H1 (cell line): ENCODE results near the gene GPNMB. TPM values are rescaled to one million over a fixed set of nuclear protein-coding genes. Genes with fewer than 3 reads are reported as not detected.

Source experiments
- CTCF ChIA-PET: fragments of 300-600 bp; sonication (Branson Sonifier 250); formaldehyde crosslinking; loops from one replicate; lab custom pipeline; 2021; ENCODE audit not compliant: partially characterized antibody; lab: Charles Lee
- POLR2A ChIA-PET: fragments of 300-600 bp; sonication (Branson Sonifier 250); formaldehyde crosslinking; loops from one replicate; lab custom pipeline; 2021; ENCODE audit warnings: inconsistent platforms; ENCODE audit not compliant: partially characterized antibody; lab: Charles Lee
- DNase-seq, 2 experiments: peaks; one replicate each; pipeline versions ENCODE4 v3.0.0 to v3.0.0-alpha.2; 2010 to 2022; ENCODE audit warnings: low spot score in 2 of 2, low read depth in 1 of 2, mixed read lengths in 1 of 2
- FAIRE-seq: peaks from 2 replicates; lab custom pipeline; 2011; peaks lifted over from hg19 to GRCh38; lab: Jason Lieb, UNC
- H2AFZ ChIP-seq: 2 replicates; pipeline ENCODE4 v1.8.1; 2012; ENCODE audit warnings: low read length, inconsistent platforms
- H2AK5ac ChIP-seq: 2 replicates; pipeline ENCODE4 v1.6.1; 2013; ENCODE audit warnings: low read depth, low read length
- H2BK120ac ChIP-seq: replicated peaks from 2 replicates; pipeline ENCODE3; 2013; ENCODE audit warnings: low read depth, low read length, inconsistent platforms
- H2BK12ac ChIP-seq: 2 replicates; pipeline ENCODE4 v1.6.1; 2013; ENCODE audit warnings: low read depth, low read length
- H2BK15ac ChIP-seq: 2 replicates; pipeline ENCODE4 v1.6.1; 2013; ENCODE audit warnings: low read length
- H2BK20ac ChIP-seq: 2 replicates; pipeline ENCODE4 v1.6.1; 2013; ENCODE audit warnings: low read length
- H2BK5ac ChIP-seq: 2 replicates; pipeline ENCODE4 v1.6.1; 2013; ENCODE audit warnings: low read depth, low read length
- H3K14ac ChIP-seq: 2 replicates; pipeline ENCODE4 v1.6.1; 2013; ENCODE audit warnings: inconsistent platforms; ENCODE audit not compliant: insufficient read length
- H3K18ac ChIP-seq: 2 replicates; pipeline ENCODE4 v1.6.1; 2013; ENCODE audit warnings: low read length; ENCODE audit errors: extremely low read depth
- H3K23ac ChIP-seq: 2 replicates; pipeline ENCODE4 v1.6.1; 2013; ENCODE audit warnings: inconsistent platforms; ENCODE audit not compliant: insufficient read length
- H3K23me2 ChIP-seq: 2 replicates; pipeline ENCODE4 v1.6.1; 2013; ENCODE audit warnings: low read depth, low read length
- H3K27ac ChIP-seq: 2 replicates; pipeline ENCODE4 v1.6.1; 2011; ENCODE audit warnings: low read depth, low read length, inconsistent platforms
- H3K27me3 ChIP-seq, 4 experiments: replicated peaks in 1 of 4; 1 replicate in 1 of 4; 2 replicates in 3 of 4; pipeline versions ENCODE4 v1.6.1 to v1.8.1; 2011 to 2013; ENCODE audit warnings: low read length in 3 of 4, mild to moderate bottlenecking in 3 of 4, inconsistent platforms in 2 of 4, mixed read lengths in 2 of 4, moderate library complexity in 1 of 4; ENCODE audit not compliant: control insufficient read depth in 3 of 4, insufficient read depth in 3 of 4; ENCODE audit errors: extremely low read depth in 1 of 4
- H3K36me3 ChIP-seq, 4 experiments: 2 replicates each; pipeline versions ENCODE4 v1.6.1 to v1.8.1; 2011 to 2013; ENCODE audit warnings: mild to moderate bottlenecking in 4 of 4, low read length in 3 of 4, moderate library complexity in 2 of 4, control low read depth in 1 of 4, inconsistent platforms in 1 of 4; ENCODE audit not compliant: insufficient read depth in 4 of 4, control insufficient read depth in 2 of 4
- H3K4ac ChIP-seq: replicated peaks from 2 replicates; pipeline ENCODE3; 2013; ENCODE audit warnings: low read length, low read depth, mixed read lengths, inconsistent platforms; ENCODE audit not compliant: insufficient read length
- H3K4me1 ChIP-seq, 4 experiments: replicated peaks in 1 of 4; 1 replicate in 1 of 4; 2 replicates in 3 of 4; pipeline versions ENCODE4 v1.6.1 to v1.8.1; 2011 to 2013; ENCODE audit warnings: low read length in 3 of 4, inconsistent platforms in 2 of 4, mixed read lengths in 1 of 4; ENCODE audit not compliant: insufficient read depth in 4 of 4, control insufficient read depth in 3 of 4
- H3K4me2 ChIP-seq, 2 experiments: 2 replicates each; pipeline versions ENCODE4 v1.6.1 to v1.8.1; 2011 to 2013; ENCODE audit warnings: low read depth in 2 of 2, low read length in 2 of 2, control low read depth in 1 of 2, inconsistent platforms in 1 of 2, mild to moderate bottlenecking in 1 of 2; ENCODE audit not compliant: insufficient read depth in 1 of 2
- H3K4me3 ChIP-seq, 4 experiments: fragments of 200-600, 300-600 bp in 1 of 4; sonication (generic), shearing (Covaris generic), sonication (Bioruptor Twin) in 1 of 4; 2 replicates each; pipeline versions ENCODE4 v1.5.1 to v1.8.1; 2011 to 2016; ENCODE audit warnings: low read length in 4 of 4, low read depth in 3 of 4, control low read depth in 2 of 4, inconsistent platforms in 2 of 4, mild to moderate bottlenecking in 2 of 4, mixed read lengths in 1 of 4, moderate library complexity in 1 of 4; ENCODE audit not compliant: insufficient read depth in 2 of 4; ENCODE audit errors: extremely low read depth in 1 of 4
- H3K56ac ChIP-seq: replicated peaks from 2 replicates; pipeline ENCODE3; 2013; ENCODE audit warnings: low read depth, mild to moderate bottlenecking, mixed read lengths, low read length, inconsistent platforms; ENCODE audit not compliant: insufficient read length
- H3K79me1 ChIP-seq: 2 replicates; pipeline ENCODE4 v1.6.1; 2013; ENCODE audit warnings: low read depth, low read length, control low read depth
- H3K79me2 ChIP-seq, 2 experiments: 2 replicates each; pipeline versions ENCODE4 v1.6.1 to v1.8.1; 2012 to 2013; ENCODE audit warnings: low read length in 2 of 2, mild to moderate bottlenecking in 2 of 2, inconsistent platforms in 1 of 2; ENCODE audit not compliant: insufficient read depth in 2 of 2, control insufficient read depth in 1 of 2
- H3K9ac ChIP-seq, 4 experiments: replicated peaks in 1 of 4; 1 replicate in 1 of 4; 2 replicates in 3 of 4; pipeline versions ENCODE4 v1.6.1 to v1.8.1; 2011 to 2013; ENCODE audit warnings: low read depth in 3 of 4, low read length in 3 of 4, control low read depth in 2 of 4, mild to moderate bottlenecking in 2 of 4, moderate library complexity in 2 of 4, inconsistent platforms in 1 of 4; ENCODE audit errors: extremely low read depth in 1 of 4
- H3K9me3 ChIP-seq, 2 experiments: 2 replicates each; pipeline versions ENCODE4 v1.6.1 to v1.8.1; 2012 to 2013; ENCODE audit warnings: mild to moderate bottlenecking in 2 of 2, moderate library complexity in 2 of 2, control low read depth in 1 of 2, inconsistent platforms in 1 of 2, low read depth in 1 of 2, low read length in 1 of 2, mixed read lengths in 1 of 2; ENCODE audit not compliant: insufficient read depth in 2 of 2
- H4K20me1 ChIP-seq, 2 experiments: replicated peaks in 1 of 2; 2 replicates each; pipeline versions ENCODE3 to v1.8.1; 2011 to 2013; ENCODE audit warnings: inconsistent platforms in 2 of 2, low read length in 2 of 2, mild to moderate bottlenecking in 1 of 2; ENCODE audit not compliant: insufficient read depth in 2 of 2, control insufficient read depth in 1 of 2
- H4K5ac ChIP-seq: 2 replicates; pipeline ENCODE4 v1.6.1; 2013; ENCODE audit warnings: low read length, low read depth, mixed read lengths, inconsistent platforms; ENCODE audit not compliant: insufficient read length
- H4K8ac ChIP-seq: 2 replicates; pipeline ENCODE4 v1.8.0; 2013; ENCODE audit warnings: mild to moderate bottlenecking, moderate library complexity, low read length, inconsistent platforms; ENCODE audit not compliant: insufficient read depth; ENCODE audit errors: extremely low read depth
- H4K91ac ChIP-seq: replicated peaks from 2 replicates; pipeline ENCODE3; 2013; ENCODE audit warnings: low read length, mixed read lengths, inconsistent platforms; ENCODE audit not compliant: insufficient read length
- BRCA1 ChIP-seq: IDR thresholded peaks from 2 replicates; pipeline ENCODE4 v1.6.1; 2012; ENCODE audit warnings: low read depth, low read length, improper control_type of control experiment
- EP300 ChIP-seq, 2 experiments: IDR thresholded peaks; 1 replicate in 1 of 2; 2 replicates in 1 of 2; pipeline ENCODE4 v1.6.1; 2011 to 2012; ENCODE audit warnings: low read depth in 2 of 2, low read length in 2 of 2, mild to moderate bottlenecking in 2 of 2, borderline replicate concordance in 1 of 2, inconsistent platforms in 1 of 2, moderate library complexity in 1 of 2
- EZH2 ChIP-seq: fragments of 200-600 bp; sonication (generic); IDR thresholded peaks from 2 replicates; pipeline ENCODE4 v1.7.1; 2012; ENCODE audit warnings: low read depth, mild to moderate bottlenecking, moderate library complexity, low read length, inconsistent platforms; ENCODE audit not compliant: severe bottlenecking
- KDM4A ChIP-seq: IDR thresholded peaks from one replicate; pipeline ENCODE4 v1.7.1; 2012; ENCODE audit warnings: low read depth, mild to moderate bottlenecking, moderate library complexity, low read length, inconsistent platforms; ENCODE audit not compliant: severe bottlenecking
- KDM5A ChIP-seq: fragments of 200-600 bp; IDR thresholded peaks from 2 replicates; pipeline ENCODE4 v1.7.1; 2012; ENCODE audit warnings: mild to moderate bottlenecking, low read length, inconsistent platforms, mixed read lengths
- RXRA ChIP-seq: IDR thresholded peaks from 2 replicates; pipeline ENCODE4 v1.6.1; 2011; ENCODE audit warnings: low read depth, mild to moderate bottlenecking, low read length, moderate library complexity; ENCODE audit not compliant: insufficient read depth
- SIRT6 ChIP-seq: IDR thresholded peaks from one replicate; pipeline ENCODE4 v1.7.1; 2012; ENCODE audit warnings: low read length, inconsistent platforms
- TAF1 ChIP-seq: IDR thresholded peaks from 2 replicates; pipeline ENCODE4 v1.6.1; 2011; ENCODE audit warnings: mild to moderate bottlenecking, low read depth, low read length
- TBP ChIP-seq: IDR thresholded peaks from 2 replicates; pipeline ENCODE4 v1.6.1; 2011; ENCODE audit warnings: low read depth, low read length, improper control_type of control experiment
- TCF12 ChIP-seq: IDR thresholded peaks from 2 replicates; pipeline ENCODE4 v1.6.1; 2011; ENCODE audit warnings: low read depth, mild to moderate bottlenecking, low read length
- TEAD4 ChIP-seq: IDR thresholded peaks from 2 replicates; pipeline ENCODE4 v1.6.1; 2012; ENCODE audit warnings: low read depth, low read length, inconsistent platforms, mixed read lengths
- YY1 ChIP-seq: IDR thresholded peaks from 2 replicates; pipeline ENCODE4 v1.6.1; 2011; ENCODE audit warnings: low read depth, mild to moderate bottlenecking, low read length
- ZNF274 ChIP-seq: IDR thresholded peaks from 2 replicates; pipeline ENCODE4 v1.7.0; 2012; ENCODE audit warnings: low read length, borderline replicate concordance; ENCODE audit errors: extremely low read depth
- WGBS, 2 experiments: shearing (Covaris generic) in 1 of 2; methylation state at CpG; one replicate each; pipeline versions ENCODE4 v1.1.6 to v1.1.7; 2013 to 2015; ENCODE audit warnings: low lambda C conversion rate in 2 of 2, mixed read lengths in 2 of 2, inconsistent platforms in 1 of 2, low coverage in 1 of 2, missing lambda C conversion rate in 1 of 2; ENCODE audit not compliant: insufficient replicate concordance in 2 of 2, insufficient coverage in 1 of 2, insufficient read length in 1 of 2; ENCODE audit errors: extremely low coverage in 1 of 2, missing lambda C conversion rate in 1 of 2; 5-methylcytosine and 5-hydroxymethylcytosine counted together
- polyA plus RNA-seq, 7 experiments: library from polyadenylated mRNA; depleted of rRNA in 3 of 7; stranded (reverse) in 5 of 7; unstranded in 2 of 7; fragments of >200 nt in 5 of 7; fragments of 200-250 nt in 2 of 7; gene quantifications; 1 replicate in 5 of 7; 2 replicates in 1 of 7; 4 replicates in 1 of 7; pipeline versions ENCODE4 v1.2.1 to v1.2.3, GENCODE V29; 2011 to 2013; ENCODE audit warnings: missing spikeins in 2 of 7, mixed read lengths in 2 of 7
- total RNA-seq: library from RNA; stranded (reverse); fragmentation: NEBNext Ultra II Directional; extraction: Animal tissue kit (Norgen Biotek cat#: 25700); gene quantifications from 2 replicates; pipeline ENCODE4 v1.2.1, GENCODE V29; 2021
- TF ChIP-seq, protein P1 (sequence below): IDR thresholded peaks from 2 replicates; pipeline ENCODE4 v1.6.1; 2011; ENCODE audit warnings: low read length, improper control_type of control experiment

Gene GPNMB
- total and polyA plus RNA-seq, 2 of the 8 experiments (the other 6 are each of a cell fraction or from before 2014, with no cell fraction given) = 1.1 to 1.4 TPM

DNA sequence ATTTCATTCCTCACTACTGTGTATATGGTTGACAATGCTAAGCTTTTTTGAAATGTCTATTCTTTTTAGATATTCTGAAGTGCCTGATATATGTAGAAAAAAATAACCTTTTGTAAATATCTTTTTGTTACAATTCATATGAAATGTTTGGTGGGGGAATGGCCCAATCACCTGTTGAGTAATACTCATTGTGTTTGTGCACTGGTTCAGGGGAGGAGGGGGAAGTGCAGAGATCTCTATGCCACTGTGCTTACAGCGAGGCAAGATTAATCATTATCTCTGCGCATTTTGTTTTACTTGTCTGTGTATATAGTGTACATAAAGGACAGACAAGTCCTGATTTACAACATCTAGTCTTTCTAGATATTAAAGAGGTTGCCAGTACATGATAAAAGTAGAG lies 39.6 kb upstream of the GPNMB start:
- Histone ChIP-seq H3K4me3 (no peak overlapping the region), H3K23ac (no peak overlapping the region), H2BK5ac (no peak overlapping the region), H3K4me1 (no peaks in the 10 kb centered on the region; a peak in 1 of 7 replicates), H2BK15ac (no peak overlapping the region), H3K79me1 (no peaks in the 10 kb centered on the region), H3K27ac (no peak overlapping the region), H2BK120ac (no peak overlapping the region), H2AK5ac (no peak overlapping the region), H3K4ac (no peak overlapping the region), H3K4me2 (no peak overlapping the region; a peak in 1 of 4 replicates), H3K9me3 (no peaks in the 10 kb centered on the region), H2AFZ (no peak overlapping the region), H4K5ac (no peak overlapping the region), H4K8ac (no peak overlapping the region), H2BK20ac (no peak overlapping the region), H4K20me1 (no peaks in the 10 kb centered on the region), H3K79me2 (no peaks in the 10 kb centered on the region), H4K91ac (no peak overlapping the region), H2BK12ac (no peak overlapping the region), H3K27me3 (no peaks in the 10 kb centered on the region; a peak in 2 of 7 replicates), H3K23me2 (no peaks in the 10 kb centered on the region), H3K14ac (no peak overlapping the region), H3K56ac (no peak overlapping the region), H3K18ac (no peak overlapping the region), H3K9ac (no peak overlapping the region), H3K36me3 (no peaks in the 10 kb centered on the region)
- ChIA-PET POLR2A (interaction anchor here (1.7 kb wide), 1 partner anchor 101 kb away, joined by 5 read pairs; the partner anchor contains the start of gene KLHL7), CTCF (no interaction called here)
- no peak for DNase-seq
- no peak for FAIRE-seq
- TF ChIP-seq SIRT6 (no peak), EP300 (IDR thresholded peaks at IDR 0.05; ENCODE audit: borderline replicate concordance in 1 of 2, low read depth in 2 of 2, low read length in 2 of 2) (no peak), BRCA1 (no peak), TEAD4 (no peak), ZNF274 (no peak), TAF1 (no peak), EZH2 (no peak), TBP (no peak), RXRA (no peak), KDM4A (no peak), KDM5A (no peak), TCF12 (no peak), YY1 (no peak)
- TF ChIP-seq, protein P1, sequence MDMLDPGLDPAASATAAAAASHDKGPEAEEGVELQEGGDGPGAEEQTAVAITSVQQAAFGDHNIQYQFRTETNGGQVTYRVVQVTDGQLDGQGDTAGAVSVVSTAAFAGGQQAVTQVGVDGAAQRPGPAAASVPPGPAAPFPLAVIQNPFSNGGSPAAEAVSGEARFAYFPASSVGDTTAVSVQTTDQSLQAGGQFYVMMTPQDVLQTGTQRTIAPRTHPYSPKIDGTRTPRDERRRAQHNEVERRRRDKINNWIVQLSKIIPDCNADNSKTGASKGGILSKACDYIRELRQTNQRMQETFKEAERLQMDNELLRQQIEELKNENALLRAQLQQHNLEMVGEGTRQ = no peak
- TF ChIP-seq, all 59 proteins: peak for 0
- 98% methylated on average over 2 of the region's 2 CpGs; no CpG with 5 or more reads in 1 of the 2 experiments for WGBS, 2 experiments
